Measurements from ENCODE around the gene FBXO38. TPM values are rescaled to one million over a fixed set of nuclear protein-coding genes. Genes with fewer than 3 reads are reported as not detected.
A peak's percentile ranks its signal among the peaks of the same experiment; 100 is the strongest.

The FBXO38 gene
- polyA plus RNA-seq, 3 donors = 6.8 to 22.1 (median 14.8) TPM

DNA sequence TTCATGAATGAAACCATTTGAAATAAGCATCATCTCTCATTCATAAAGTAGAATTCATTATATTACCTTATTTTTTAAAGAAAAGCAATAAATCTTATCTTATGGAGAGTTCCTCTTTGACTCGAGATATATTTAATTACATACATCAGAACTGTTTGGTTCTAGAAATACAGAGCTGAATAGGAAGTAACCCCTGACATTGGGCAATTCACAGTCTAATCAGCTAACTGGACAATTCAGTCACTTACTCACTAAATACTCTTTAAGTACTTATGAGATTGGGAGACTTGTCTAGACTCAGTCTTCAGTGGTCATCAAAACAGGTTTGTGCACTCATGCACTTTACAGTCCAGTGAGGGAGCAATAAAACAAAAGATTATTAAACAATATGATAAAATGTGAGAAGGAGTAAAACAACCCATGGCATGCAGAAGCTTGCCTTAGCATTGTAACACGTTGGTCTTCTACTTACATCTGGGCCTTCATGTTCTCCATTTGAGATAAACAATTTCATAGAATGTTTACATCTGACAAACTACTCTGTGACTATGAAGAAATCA lies 11.5 kb upstream of the FBXO38 start:
- TF ChIP-seq, protein P1, sequence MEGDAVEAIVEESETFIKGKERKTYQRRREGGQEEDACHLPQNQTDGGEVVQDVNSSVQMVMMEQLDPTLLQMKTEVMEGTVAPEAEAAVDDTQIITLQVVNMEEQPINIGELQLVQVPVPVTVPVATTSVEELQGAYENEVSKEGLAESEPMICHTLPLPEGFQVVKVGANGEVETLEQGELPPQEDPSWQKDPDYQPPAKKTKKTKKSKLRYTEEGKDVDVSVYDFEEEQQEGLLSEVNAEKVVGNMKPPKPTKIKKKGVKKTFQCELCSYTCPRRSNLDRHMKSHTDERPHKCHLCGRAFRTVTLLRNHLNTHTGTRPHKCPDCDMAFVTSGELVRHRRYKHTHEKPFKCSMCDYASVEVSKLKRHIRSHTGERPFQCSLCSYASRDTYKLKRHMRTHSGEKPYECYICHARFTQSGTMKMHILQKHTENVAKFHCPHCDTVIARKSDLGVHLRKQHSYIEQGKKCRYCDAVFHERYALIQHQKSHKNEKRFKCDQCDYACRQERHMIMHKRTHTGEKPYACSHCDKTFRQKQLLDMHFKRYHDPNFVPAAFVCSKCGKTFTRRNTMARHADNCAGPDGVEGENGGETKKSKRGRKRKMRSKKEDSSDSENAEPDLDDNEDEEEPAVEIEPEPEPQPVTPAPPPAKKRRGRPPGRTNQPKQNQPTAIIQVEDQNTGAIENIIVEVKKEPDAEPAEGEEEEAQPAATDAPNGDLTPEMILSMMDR (IDR thresholded peaks at IDR 0.05) = no peak
- H3K4me3 Mint-ChIP-seq = no peak overlapping the region
- H3K9ac ChIP-seq (ENCODE audit: insufficient read depth, low read length, poor library complexity, severe bottlenecking) = no peak overlapping the region
- no peaks in the 10 kb centered on the region for H3K27me3 Mint-ChIP-seq (ENCODE audit: low read depth in 3 of 3)
- peaks cover 0 to 6% of the 10 kb centered on the region in 2 donors for H3K9me3 ChIP-seq (replicated peaks in 1 of 2; ENCODE audit: control insufficient read depth in 1 of 2, insufficient read depth in 1 of 2, low read length in 2 of 2)
- DNase-seq = peak; percentile 35 to 55 (median 48)
- H3K9me3 Mint-ChIP-seq = peaks cover 0 to 4% (median 3%) of the 10 kb centered on the region in 7 donors
- peak overlapping the region in 2 of 7 donors; percentile 48 to 55 for H3K27ac Mint-ChIP-seq
- H3K4me3 ChIP-seq (replicated peaks in 1 of 3; ENCODE audit: low read depth in 2 of 3, low read length in 3 of 3) = no peak overlapping the region
- H3K4me2 ChIP-seq (replicated peaks; ENCODE audit: extremely low read depth, low read length, poor library complexity, severe bottlenecking) = no peak overlapping the region
- H3K27me3 ChIP-seq (ENCODE audit: control insufficient read depth in 2 of 2, insufficient read depth in 2 of 2, low read length in 2 of 2) = no peaks in the 10 kb centered on the region
- no peak overlapping the region for H2AFZ ChIP-seq (ENCODE audit: insufficient read depth, low read depth, low read length, poor library complexity, severe bottlenecking)
- H4K20me1 ChIP-seq (ENCODE audit: insufficient read depth, low read length) = no peaks in the 10 kb centered on the region
- no peaks in the 10 kb centered on the region for H3K36me3 Mint-ChIP-seq
- H3K4me1 ChIP-seq (ENCODE audit: control insufficient read depth in 1 of 2, insufficient read depth in 2 of 2, low read length in 2 of 2) = peaks cover 4 to 7% of the 10 kb centered on the region in 2 donors
- peaks cover 13% of the 10 kb centered on the region for H3K4me1 Mint-ChIP-seq
- H3K27ac ChIP-seq (ENCODE audit: low read depth in 1 of 2, low read length in 2 of 2) = no peak overlapping the region
- intact Hi-C loops (cut with micrococcal nuclease) = loop anchor here in 1 of 2 donors (10.0 kb wide), 1 partner anchor 197 kb away; no protein-coding TSS in a partner anchor
- H3K36me3 ChIP-seq (replicated peaks in 1 of 2; ENCODE audit: control insufficient read depth in 1 of 2, insufficient read depth in 2 of 2, low read length in 2 of 2) = no peaks in the 10 kb centered on the region
- no peaks in the 10 kb centered on the region for H3K79me2 ChIP-seq (ENCODE audit: insufficient read depth, low read length)
- WGBS (ENCODE audit: insufficient coverage) = no CpG with 5 or more reads among the region's 2 CpGs

DNA sequence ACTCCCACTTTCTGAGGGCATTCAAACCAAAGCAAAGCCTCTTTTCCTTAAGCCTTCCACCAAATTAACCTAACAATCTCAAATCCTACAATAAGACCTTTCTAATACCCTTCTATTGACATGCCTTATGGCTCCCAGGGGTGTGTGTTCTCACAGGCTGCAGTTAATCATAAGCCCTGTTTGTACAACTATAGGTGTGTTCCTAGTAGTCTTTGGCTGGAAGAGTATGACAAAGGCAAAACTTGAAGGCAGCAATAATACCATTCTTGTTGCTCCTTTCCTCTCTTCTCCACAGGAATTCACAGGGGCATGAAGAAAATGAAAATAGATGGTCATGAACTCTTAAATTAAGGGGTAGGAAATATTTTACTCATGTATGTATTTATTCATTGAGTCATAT lies 10.9 kb upstream of the FBXO38 start:
- peaks cover 0 to 4% (median 2%) of the 10 kb centered on the region in 7 donors for H3K9me3 Mint-ChIP-seq

More for the DNA sequence above, 10.9 kb upstream of the FBXO38 start:
- Histone ChIP-seq H3K4me2 (replicated peaks; ENCODE audit: extremely low read depth, low read length, poor library complexity, severe bottlenecking) (no peak overlapping the region), H2AFZ (ENCODE audit: insufficient read depth, low read depth, low read length, poor library complexity, severe bottlenecking) (no peak overlapping the region), H3K27ac (ENCODE audit: low read depth in 1 of 2, low read length in 2 of 2) (no peak overlapping the region), H3K4me1 (ENCODE audit: control insufficient read depth in 1 of 2, insufficient read depth in 2 of 2, low read length in 2 of 2) (peaks cover 4 to 7% of the 10 kb centered on the region in 2 donors), H3K79me2 (ENCODE audit: insufficient read depth, low read length) (no peaks in the 10 kb centered on the region), H3K9me3 (replicated peaks in 1 of 2; ENCODE audit: control insufficient read depth in 1 of 2, insufficient read depth in 1 of 2, low read length in 2 of 2) (peaks cover 0 to 7% of the 10 kb centered on the region in 2 donors), H3K4me3 (replicated peaks in 1 of 3; ENCODE audit: low read depth in 2 of 3, low read length in 3 of 3) (no peak overlapping the region), H3K36me3 (replicated peaks in 1 of 2; ENCODE audit: control insufficient read depth in 1 of 2, insufficient read depth in 2 of 2, low read length in 2 of 2) (no peaks in the 10 kb centered on the region), H3K9ac (ENCODE audit: insufficient read depth, low read length, poor library complexity, severe bottlenecking) (no peak overlapping the region), H4K20me1 (ENCODE audit: insufficient read depth, low read length) (no peaks in the 10 kb centered on the region), H3K27me3 (ENCODE audit: control insufficient read depth in 2 of 2, insufficient read depth in 2 of 2, low read length in 2 of 2) (no peaks in the 10 kb centered on the region)
- Mint-ChIP-seq H3K27me3 (ENCODE audit: low read depth in 3 of 3) (no peaks in the 10 kb centered on the region), H3K27ac (peak overlapping the region in 1 of 7 donors; percentile 55), H3K36me3 (peaks cover 0 to 4% of the 10 kb centered on the region in 2 donors), H3K4me1 (peaks cover 13% of the 10 kb centered on the region), H3K4me3 (no peak overlapping the region)
- DNase-seq = no peak
- TF ChIP-seq, protein P1 (IDR thresholded peaks at IDR 0.05) = no peak
- intact Hi-C loops (cut with micrococcal nuclease) = loop anchor here in 1 of 2 donors (10.0 kb wide), 1 partner anchor 198 kb away; no protein-coding TSS in a partner anchor

Data from CD14-positive monocyte (primary cell).